DND-41 (cell line): ENCODE data around the gene DLGAP1.

Experiments used
- ATAC-seq: fragments of 200-7000 bp; cut with Tn5 transposase; 3 replicates; pipeline ENCODE4 v1.9.1; 2021; ENCODE audit warnings: low read depth; ENCODE audit not compliant: insufficient read depth
- DNase-seq: peaks from one replicate; pipeline ENCODE4 v3.0.0-alpha.2; 2020
- H2AFZ ChIP-seq: 2 replicates; pipeline ENCODE4 v1.6.0; 2012; ENCODE audit warnings: low read depth, low read length
- H3K27ac ChIP-seq: 2 replicates; pipeline ENCODE4 v1.5.1; 2012; ENCODE audit warnings: low read length, inconsistent platforms
- H3K27me3 ChIP-seq: fragments of 200-600 bp; sonication (generic); 2 replicates; pipeline ENCODE4 v1.6.0; 2012; ENCODE audit warnings: low read length, mild to moderate bottlenecking, inconsistent platforms; ENCODE audit not compliant: insufficient read depth, poor library complexity
- H3K36me3 ChIP-seq: 2 replicates; pipeline ENCODE4 v1.5.1; 2012; ENCODE audit warnings: low read length, inconsistent platforms; ENCODE audit not compliant: insufficient read depth
- H3K4me1 ChIP-seq: 2 replicates; pipeline ENCODE4 v1.5.1; 2012; ENCODE audit warnings: mild to moderate bottlenecking, low read length; ENCODE audit not compliant: insufficient read depth
- H3K4me2 ChIP-seq: 2 replicates; pipeline ENCODE4 v1.6.0; 2012; ENCODE audit warnings: mild to moderate bottlenecking, moderate library complexity, low read length, inconsistent platforms; ENCODE audit not compliant: insufficient read depth
- H3K4me3 ChIP-seq, 2 experiments: fragments of 200-600 bp in 1 of 2; shearing (Covaris generic) in 1 of 2; 2 replicates each; pipeline ENCODE4 v1.5.1; 2012 to 2016; ENCODE audit warnings: inconsistent platforms in 2 of 2, low read length in 2 of 2, mild to moderate bottlenecking in 2 of 2, low read depth in 1 of 2, moderate library complexity in 1 of 2
- H3K79me2 ChIP-seq: 2 replicates; pipeline ENCODE4 v1.6.0; 2012; ENCODE audit warnings: low read length, inconsistent platforms; ENCODE audit not compliant: insufficient read depth
- H3K9ac ChIP-seq: 2 replicates; pipeline ENCODE4 v1.6.0; 2012; ENCODE audit warnings: low read depth, mild to moderate bottlenecking, inconsistent platforms, low read length, moderate library complexity
- H3K9me3 ChIP-seq: 2 replicates; pipeline ENCODE4 v1.5.1; 2012; ENCODE audit warnings: low read length, moderate library complexity, mild to moderate bottlenecking, inconsistent platforms; ENCODE audit not compliant: insufficient read depth, severe bottlenecking
- H4K20me1 ChIP-seq: 2 replicates; pipeline ENCODE4 v1.6.0; 2012; ENCODE audit warnings: low read length; ENCODE audit not compliant: insufficient read depth
- EZH2 ChIP-seq: IDR thresholded peaks from 3 replicates; pipeline ENCODE4 v1.6.1; 2012; ENCODE audit warnings: borderline replicate concordance, low read depth, mild to moderate bottlenecking, moderate library complexity, low read length, inconsistent platforms; ENCODE audit not compliant: severe bottlenecking
- TF ChIP-seq, protein P1 (sequence below): IDR thresholded peaks from 2 replicates; pipeline ENCODE4 v1.5.1; 2012; ENCODE audit warnings: borderline replicate concordance, low read length, moderate library complexity, mild to moderate bottlenecking; ENCODE audit not compliant: poor library complexity, severe bottlenecking; ENCODE audit errors: extremely low read depth

The DLGAP1 gene

DNA sequence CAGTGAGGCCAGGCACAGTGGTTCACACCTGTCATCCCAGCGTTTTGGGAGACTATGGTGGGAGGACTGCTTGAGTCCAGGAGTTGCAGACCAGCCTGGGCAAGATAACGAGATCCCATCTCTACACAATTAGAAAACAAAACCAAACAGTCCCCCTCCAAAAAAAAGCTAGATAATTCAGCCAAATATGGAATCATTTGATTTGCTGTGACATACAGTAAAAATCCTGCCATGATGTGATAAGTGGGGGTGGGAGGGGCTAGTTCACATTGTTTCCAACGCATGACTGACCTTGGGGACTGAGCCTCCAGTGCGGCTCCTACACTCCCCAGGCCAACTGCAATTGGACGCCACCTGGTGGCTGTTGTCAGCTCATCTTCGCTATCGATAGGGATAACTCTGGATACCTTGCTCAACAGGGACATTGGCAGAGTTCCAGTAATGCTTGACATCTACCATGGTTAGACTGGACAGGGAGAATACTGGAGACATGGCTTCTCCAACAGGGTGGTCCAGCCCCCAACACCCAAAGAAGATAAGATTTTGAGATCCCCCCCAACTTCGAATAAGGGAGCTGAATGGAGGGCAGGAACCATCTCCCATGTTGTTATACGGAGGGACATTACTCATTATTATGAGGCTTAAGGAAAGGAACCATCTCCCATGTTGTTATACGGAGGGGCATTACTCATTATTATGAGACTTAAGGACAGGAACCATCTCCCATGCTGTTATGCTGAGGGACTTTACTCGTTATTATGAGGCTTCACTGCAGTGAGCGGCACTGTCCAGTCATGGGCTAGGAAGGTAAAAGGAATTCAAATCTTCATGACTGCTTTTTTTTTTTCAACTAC, 869.2 kb downstream of the DLGAP1 start:
- TF ChIP-seq, protein P1, sequence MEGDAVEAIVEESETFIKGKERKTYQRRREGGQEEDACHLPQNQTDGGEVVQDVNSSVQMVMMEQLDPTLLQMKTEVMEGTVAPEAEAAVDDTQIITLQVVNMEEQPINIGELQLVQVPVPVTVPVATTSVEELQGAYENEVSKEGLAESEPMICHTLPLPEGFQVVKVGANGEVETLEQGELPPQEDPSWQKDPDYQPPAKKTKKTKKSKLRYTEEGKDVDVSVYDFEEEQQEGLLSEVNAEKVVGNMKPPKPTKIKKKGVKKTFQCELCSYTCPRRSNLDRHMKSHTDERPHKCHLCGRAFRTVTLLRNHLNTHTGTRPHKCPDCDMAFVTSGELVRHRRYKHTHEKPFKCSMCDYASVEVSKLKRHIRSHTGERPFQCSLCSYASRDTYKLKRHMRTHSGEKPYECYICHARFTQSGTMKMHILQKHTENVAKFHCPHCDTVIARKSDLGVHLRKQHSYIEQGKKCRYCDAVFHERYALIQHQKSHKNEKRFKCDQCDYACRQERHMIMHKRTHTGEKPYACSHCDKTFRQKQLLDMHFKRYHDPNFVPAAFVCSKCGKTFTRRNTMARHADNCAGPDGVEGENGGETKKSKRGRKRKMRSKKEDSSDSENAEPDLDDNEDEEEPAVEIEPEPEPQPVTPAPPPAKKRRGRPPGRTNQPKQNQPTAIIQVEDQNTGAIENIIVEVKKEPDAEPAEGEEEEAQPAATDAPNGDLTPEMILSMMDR: peak; percentile 78
- TF ChIP-seq EZH2: no peak
- Histone ChIP-seq H3K4me2 (no peak overlapping the region), H3K79me2 (no peaks in the 10 kb centered on the region), H4K20me1 (no peaks in the 10 kb centered on the region), H3K9me3 (no peaks in the 10 kb centered on the region), H3K27me3 (no peaks in the 10 kb centered on the region), H3K4me3 (no peak overlapping the region), H3K9ac (no peak overlapping the region), H3K36me3 (no peaks in the 10 kb centered on the region), H2AFZ (peak overlapping the region; percentile 21; the same call in 1 of the 2 replicates), H3K27ac (no peak overlapping the region), H3K4me1 (no peaks in the 10 kb centered on the region)
- DNase-seq (peak; percentile 60), ATAC-seq (peak; percentile 82)

DNA sequence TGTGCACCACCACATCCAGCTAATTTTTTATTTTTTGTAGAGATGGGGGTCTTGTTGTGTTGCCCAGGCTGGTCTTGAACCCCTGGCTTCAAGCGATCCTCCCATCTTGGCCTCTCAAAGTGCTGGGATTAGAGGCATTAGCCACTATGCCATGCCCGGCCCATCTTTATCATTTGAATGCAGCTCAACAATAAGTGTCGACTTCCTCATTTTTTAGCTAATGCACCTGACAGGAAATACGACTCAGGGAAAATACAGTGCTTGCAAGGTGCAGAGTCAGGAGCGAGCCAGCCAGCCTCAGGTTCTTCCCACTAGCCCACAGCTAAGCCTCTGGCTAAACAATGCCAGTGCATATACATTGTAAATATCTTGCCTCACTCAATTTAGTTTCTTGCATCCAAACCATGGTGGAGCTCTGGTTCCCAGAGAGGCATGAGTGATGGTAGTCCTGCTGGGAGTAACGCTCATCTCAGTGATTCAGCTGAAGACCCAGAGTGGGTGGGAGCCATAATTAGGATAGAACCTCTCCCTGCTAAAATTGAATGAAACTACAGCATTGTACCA, 870.1 kb downstream of the DLGAP1 start:
- no peak overlapping the region for H3K27ac ChIP-seq
- H2AFZ ChIP-seq: no peak overlapping the region
- H3K9ac ChIP-seq: no peak overlapping the region
- H3K79me2 ChIP-seq: no peaks in the 10 kb centered on the region
- H3K4me2 ChIP-seq: no peak overlapping the region
- no peak for DNase-seq
- ATAC-seq: no peak
- no peak overlapping the region for H3K4me3 ChIP-seq
- no peaks in the 10 kb centered on the region for H3K4me1 ChIP-seq
- H3K27me3 ChIP-seq: no peaks in the 10 kb centered on the region
- TF ChIP-seq EZH2: no peak
- TF ChIP-seq, protein P1: no peak
- H3K9me3 ChIP-seq: no peaks in the 10 kb centered on the region
- no peaks in the 10 kb centered on the region for H4K20me1 ChIP-seq
- no peaks in the 10 kb centered on the region for H3K36me3 ChIP-seq

- TF ChIP-seq, protein P1: no peak
- TF ChIP-seq EZH2: no peak
- no peaks in the 10 kb centered on the region for H3K79me2 ChIP-seq
- no peaks in the 10 kb centered on the region for H3K27me3 ChIP-seq
- no peak overlapping the region for H3K9ac ChIP-seq
- H3K9me3 ChIP-seq: no peaks in the 10 kb centered on the region
- no peak for ATAC-seq
- no peaks in the 10 kb centered on the region for H3K4me1 ChIP-seq
- no peak overlapping the region for H2AFZ ChIP-seq
- no peaks in the 10 kb centered on the region for H4K20me1 ChIP-seq
- H3K4me3 ChIP-seq: no peak overlapping the region
- DNase-seq: no peak
- no peaks in the 10 kb centered on the region for H3K36me3 ChIP-seq
- no peak overlapping the region for H3K27ac ChIP-seq
- H3K4me2 ChIP-seq: no peak overlapping the region
These were observed 870.7 kb downstream of the DLGAP1 start for GRCh38 chr18:3584266-3584861.
